GM12891 (cell line): ENCODE measurements around the gene IFNE.

Experiments
- DNase-seq: peaks from one replicate; pipeline ENCODE4 v3.0.0; 2011; ENCODE audit warnings: low spot score; ENCODE audit not compliant: insufficient read length
- FAIRE-seq: peaks from 2 replicates; lab custom pipeline; 2011; peaks lifted over from hg19 to GRCh38; lab: Jason Lieb, UNC
- PAX5 ChIP-seq: IDR thresholded peaks from 2 replicates; pipeline ENCODE4 v1.6.1; 2011; ENCODE audit warnings: low read length, moderate library complexity, mild to moderate bottlenecking; ENCODE audit not compliant: insufficient read depth, severe bottlenecking
- POLR2A ChIP-seq: IDR thresholded peaks from 2 replicates; pipeline ENCODE4 v1.6.1; 2011; ENCODE audit warnings: low read depth, low read length, control low read depth
- POLR2AphosphoS5 ChIP-seq: IDR thresholded peaks from 2 replicates; pipeline ENCODE4 v1.6.1; 2011; ENCODE audit warnings: low read depth, low read length, control low read depth
- POU2F2 ChIP-seq: IDR thresholded peaks from 2 replicates; pipeline ENCODE4 v1.6.1; 2011; ENCODE audit warnings: low read depth, mild to moderate bottlenecking, control low read depth, low read length, moderate library complexity
- SPI1 ChIP-seq: IDR thresholded peaks from 2 replicates; pipeline ENCODE4 v1.6.1; 2011; ENCODE audit warnings: low read depth, low read length, control low read depth
- TAF1 ChIP-seq: IDR thresholded peaks from 2 replicates; pipeline ENCODE4 v1.6.1; 2011; ENCODE audit warnings: low read depth, low read length, control low read depth

IFNE gene

DNA sequence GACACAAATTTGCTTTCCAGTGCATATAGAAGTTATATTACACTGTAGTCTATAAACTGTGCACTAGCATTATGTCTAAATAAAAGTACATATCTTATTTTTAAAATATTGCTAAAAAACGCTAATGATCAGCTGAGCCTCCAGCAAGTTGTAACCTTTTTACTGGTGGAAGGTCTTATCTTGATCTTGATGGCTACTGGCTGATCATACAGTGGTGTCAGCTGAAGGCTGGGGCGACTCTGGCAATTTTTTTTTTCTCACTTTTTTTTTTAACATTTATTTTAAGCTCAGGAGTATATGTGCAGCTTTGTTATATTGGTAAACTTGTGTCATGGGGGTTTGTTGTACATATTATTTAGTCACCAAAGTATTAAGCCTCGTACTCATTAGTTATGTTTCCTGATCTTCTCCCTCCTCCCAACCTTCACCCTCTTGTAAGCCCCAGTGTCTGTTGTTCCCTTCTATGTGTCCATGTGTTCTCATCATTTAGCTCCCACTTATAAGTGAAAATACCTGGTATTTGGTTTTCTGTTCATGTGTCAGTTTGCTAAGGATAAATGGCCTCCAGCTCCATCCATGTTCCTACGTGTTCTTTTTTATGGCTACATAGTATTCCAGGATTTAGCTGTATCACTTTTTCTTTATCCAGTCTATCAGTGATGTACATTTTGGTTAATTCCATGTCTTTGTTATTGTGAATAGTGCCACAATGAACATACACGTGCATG, 38.6 kb upstream of the IFNE start:
- TF ChIP-seq TAF1, result no peak
- TF ChIP-seq PAX5, result no peak
- no peak for TF ChIP-seq POLR2AphosphoS5
- FAIRE-seq, result no peak
- DNase-seq, result no peak

DNA sequence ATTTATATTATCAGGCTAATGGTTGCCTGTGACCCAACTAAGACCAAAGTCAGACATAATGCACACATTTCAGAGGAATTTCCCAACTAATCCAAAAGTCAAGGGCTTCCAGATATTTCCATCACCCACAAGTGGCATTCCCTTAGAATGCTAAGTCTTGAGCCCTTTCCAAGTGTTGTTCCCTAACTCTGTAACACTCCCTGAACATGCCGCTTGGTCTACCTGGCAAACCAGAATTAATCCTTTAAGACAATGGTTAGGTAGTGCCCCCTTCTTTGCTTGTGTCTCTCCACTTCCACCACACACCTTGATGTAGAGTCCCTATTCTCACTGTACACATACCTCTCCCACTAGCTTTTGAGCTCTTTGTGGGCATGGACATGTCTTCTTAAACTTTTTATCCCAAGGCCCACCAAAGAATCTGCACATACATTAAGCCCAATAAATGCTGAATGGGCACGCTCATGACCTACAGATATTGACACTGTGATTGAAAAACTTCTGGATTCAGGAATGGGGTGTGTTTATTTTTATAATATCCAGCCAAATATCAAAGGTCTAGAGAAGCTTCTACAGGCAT, 37.8 kb upstream of the IFNE start:
- no peak for FAIRE-seq
- no peak for DNase-seq
- no peak for TF ChIP-seq TAF1
- no peak for TF ChIP-seq POU2F2
- TF ChIP-seq POLR2AphosphoS5, result no peak
- no peak for TF ChIP-seq SPI1
- TF ChIP-seq POLR2A, result no peak
- TF ChIP-seq PAX5, result no peak

DNA sequence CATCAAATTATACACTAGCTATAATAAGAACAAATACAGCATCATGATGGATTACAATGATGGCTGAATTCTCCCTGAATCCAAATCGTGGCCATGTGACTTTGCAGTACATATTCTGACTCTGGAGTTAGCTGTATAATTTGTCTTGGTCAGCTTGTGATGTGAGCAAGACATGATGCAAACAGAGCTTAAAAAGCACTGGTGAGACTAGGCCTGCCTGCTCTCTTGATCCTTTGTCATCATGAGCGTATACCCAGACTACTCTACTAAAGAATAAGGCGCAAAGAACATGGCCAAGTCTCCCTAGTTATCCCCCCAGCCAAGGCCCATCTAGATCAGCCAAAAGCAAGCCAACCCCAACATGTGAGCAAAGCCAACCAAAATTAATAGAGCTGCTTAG, 34.7 kb upstream of the IFNE start:
- no peak for FAIRE-seq

DNA sequence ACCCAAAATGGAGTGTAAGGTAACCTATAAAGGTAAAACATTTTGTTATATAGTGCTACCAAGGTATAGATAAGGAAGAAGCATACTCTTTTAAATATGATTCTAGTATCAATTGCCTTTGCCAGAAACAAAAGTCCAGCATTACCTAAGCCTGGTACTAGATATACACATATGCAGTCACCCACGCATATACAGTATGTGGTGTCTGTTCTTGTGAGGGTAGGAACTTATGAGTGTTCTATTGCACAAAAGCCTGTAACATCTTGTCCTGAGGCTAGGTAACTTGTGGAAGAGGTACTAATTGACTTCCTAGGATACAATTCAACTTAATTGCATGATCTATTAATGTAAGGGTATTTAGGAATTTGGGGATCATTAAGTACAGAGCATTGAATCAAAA, 31.3 kb upstream of the IFNE start:
- FAIRE-seq (peak; percentile 35), DNase-seq (no peak)
- TF ChIP-seq POU2F2 (no peak), POLR2A (no peak), PAX5 (no peak), POLR2AphosphoS5 (no peak), TAF1 (no peak), SPI1 (no peak)

More for the DNA sequence above, 34.7 kb upstream of the IFNE start:
- no peak for DNase-seq
- TF ChIP-seq POLR2AphosphoS5 (no peak), POU2F2 (no peak), POLR2A (no peak), SPI1 (no peak), TAF1 (no peak), PAX5 (no peak)

DNA sequence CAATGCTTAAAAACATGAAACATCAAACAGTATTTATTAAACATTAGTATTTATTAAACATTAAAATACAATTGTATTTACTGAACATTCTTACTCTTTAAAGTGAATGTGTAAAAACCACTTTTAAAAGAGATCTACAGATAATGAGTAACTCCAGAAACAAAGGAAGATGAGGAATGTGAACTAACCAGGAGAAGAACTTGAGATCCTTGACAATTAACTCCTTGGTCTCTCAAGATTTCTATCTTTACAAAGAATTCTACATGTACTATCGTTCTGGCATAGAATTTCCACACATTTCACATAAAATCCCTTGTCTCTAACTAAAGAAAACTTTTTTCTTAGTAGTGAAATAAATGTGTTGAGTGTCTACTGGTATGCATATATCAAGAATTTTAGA, 28.7 kb upstream of the IFNE start:
- TF ChIP-seq POLR2A (no peak), PAX5 (no peak), TAF1 (no peak), SPI1 (no peak)
- no peak for FAIRE-seq
- DNase-seq, result no peak

DNA sequence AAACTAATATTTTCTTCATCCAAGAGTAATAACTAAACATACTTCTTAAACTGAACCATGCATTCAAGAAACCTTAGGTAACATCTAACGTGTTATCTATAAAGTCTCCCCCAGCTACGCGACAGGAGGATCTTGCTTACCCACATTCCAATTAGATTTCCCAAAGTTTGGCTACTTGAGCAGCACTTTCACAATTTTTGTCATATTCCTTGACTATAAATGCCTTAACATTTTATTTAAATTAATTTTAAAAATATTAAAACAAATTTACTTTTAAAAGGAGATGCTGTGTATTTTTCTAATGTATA, 25.3 kb upstream of the IFNE start:
- FAIRE-seq (no peak), DNase-seq (no peak)
- TF ChIP-seq POLR2AphosphoS5 (no peak), POLR2A (no peak), SPI1 (no peak), PAX5 (no peak), POU2F2 (no peak), TAF1 (no peak)

DNA sequence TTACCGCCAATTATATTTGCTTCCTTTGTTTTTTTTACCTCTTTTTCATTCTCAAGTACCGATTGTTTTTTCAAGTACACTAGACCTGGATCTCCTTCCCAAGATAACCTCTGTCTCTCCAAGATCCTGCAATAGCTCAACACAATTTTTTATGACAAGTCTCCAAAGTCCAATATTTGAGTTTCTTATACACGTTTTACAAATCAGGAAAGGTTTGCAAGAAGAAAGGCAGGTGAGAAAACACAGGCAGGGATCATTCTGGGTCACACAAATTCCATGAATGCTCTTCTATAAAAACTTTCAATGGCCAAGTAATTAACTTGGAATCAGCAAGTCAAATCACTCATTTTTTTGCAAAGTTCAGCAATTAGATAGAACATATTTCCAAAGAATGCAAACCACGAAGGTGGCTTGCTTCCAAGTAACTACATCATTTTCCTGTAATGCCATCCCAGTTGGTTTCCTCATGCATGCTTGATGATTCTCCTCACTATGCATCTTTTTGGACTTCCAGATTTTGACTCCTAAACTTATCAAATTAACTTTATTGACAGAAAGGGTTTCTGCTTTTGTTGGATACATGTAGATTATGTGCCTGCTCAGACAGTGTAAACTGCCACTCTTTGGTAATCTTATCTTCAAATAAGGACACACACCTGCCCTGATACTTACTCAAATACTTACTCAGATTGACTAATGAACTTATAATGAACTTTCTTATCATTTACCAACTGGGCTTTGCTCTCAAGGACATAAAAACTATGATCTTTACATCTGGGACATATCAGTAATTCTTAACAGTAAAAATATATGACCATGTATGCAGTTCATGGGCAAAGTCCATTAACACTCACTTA, 24.7 kb upstream of the IFNE start:
- FAIRE-seq (no peak), DNase-seq (no peak)
- TF ChIP-seq POLR2A, result no peak
- TF ChIP-seq TAF1, result no peak
- TF ChIP-seq POLR2AphosphoS5, result no peak
- no peak for TF ChIP-seq PAX5
- no peak for TF ChIP-seq SPI1
- TF ChIP-seq POU2F2, result no peak

DNA sequence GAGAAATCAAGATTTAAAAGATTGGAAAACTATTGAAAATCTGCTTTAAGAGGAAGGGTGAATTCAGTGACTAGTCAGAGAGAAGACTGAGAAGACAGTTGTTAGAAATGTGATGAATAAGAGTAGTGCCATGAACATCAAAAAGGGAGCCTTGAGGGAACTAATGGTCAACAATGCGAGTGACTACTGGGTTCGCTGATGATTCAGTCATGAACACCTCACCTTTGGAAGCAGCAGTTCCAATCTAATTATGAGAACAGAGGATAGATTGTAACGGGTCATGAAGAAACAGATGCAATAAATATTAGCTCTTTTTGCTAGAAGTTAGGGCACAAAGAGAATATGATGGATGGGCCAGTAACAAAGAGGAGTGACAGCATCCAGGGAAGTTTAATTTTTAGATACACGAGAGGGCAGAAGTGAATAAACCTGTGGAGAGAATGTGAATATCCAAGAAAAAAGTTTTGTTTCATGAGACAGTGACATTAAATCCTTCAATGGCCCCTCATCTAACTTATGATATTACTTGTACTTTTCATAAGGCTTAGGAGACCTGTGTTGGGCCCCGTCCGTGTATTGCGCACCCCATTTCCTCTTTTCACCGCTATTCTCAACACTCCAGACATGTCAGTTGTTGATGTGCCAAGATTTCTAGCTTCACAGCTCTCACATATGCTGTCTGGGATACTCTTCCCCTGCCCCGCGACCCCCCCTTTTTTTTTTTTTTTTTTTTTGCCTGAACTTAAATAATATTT, 23.5 kb upstream of the IFNE start:
- DNase-seq (no peak), FAIRE-seq (no peak)
- TF ChIP-seq SPI1, result no peak
- no peak for TF ChIP-seq POLR2A
- TF ChIP-seq TAF1, result no peak

DNA sequence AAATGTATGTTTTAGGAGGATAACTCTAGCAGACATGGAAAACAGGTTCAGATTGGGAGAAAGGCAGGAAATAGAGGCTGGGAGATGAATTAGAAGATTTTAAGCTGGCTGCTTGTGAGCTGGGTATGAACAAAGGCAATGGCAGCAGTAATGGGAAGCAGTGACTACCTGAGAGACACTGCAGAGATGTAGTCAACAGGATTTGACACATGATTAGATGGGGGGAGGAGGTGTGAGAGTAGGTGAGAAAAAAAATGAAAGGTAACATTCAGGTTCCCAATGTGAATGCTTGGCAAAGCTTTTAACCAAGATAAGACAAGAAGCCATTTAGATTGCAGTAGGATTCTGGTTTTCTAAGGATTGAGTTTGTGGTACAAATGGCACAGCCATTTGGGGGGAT, 22.8 kb upstream of the IFNE start:
- DNase-seq, result no peak
- no peak for FAIRE-seq
- TF ChIP-seq POU2F2 (no peak), SPI1 (no peak)
